AG09319 (cell line): Measurements from ENCODE around the gene NAA11.

Experiments
- DNase-seq: peaks from one replicate; pipeline ENCODE4 v3.0.0-alpha.2; 2010; ENCODE audit warnings: low read depth; ENCODE audit errors: extremely low read depth
- TF ChIP-seq, protein P1 (sequence below): IDR thresholded peaks from 2 replicates; pipeline ENCODE4 v1.5.1; 2011; ENCODE audit warnings: low read depth, mild to moderate bottlenecking, inconsistent platforms, low read length, moderate library complexity

Gene NAA11

DNA sequence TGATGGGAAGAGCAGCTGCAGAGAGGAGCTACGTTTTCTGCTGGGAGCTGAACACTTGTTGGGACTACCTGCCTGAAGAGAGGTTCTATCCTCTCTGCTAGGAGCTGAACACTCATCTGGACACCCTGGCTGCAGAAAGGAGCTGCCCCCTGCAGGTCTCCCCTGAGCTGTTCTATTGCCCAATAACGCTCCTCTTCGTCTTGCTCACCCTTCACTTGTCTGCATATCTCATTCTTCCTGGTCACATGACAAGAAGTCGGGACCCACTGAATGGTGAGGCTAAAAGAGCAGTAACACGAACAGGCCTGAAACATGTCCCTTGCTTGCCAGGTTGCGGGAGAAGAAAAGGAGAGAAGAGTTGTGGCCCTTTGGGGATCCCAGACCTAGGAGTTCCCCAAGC is 27.8 kb downstream of the NAA11 start:
- no peak for DNase-seq
- TF ChIP-seq, protein P1, sequence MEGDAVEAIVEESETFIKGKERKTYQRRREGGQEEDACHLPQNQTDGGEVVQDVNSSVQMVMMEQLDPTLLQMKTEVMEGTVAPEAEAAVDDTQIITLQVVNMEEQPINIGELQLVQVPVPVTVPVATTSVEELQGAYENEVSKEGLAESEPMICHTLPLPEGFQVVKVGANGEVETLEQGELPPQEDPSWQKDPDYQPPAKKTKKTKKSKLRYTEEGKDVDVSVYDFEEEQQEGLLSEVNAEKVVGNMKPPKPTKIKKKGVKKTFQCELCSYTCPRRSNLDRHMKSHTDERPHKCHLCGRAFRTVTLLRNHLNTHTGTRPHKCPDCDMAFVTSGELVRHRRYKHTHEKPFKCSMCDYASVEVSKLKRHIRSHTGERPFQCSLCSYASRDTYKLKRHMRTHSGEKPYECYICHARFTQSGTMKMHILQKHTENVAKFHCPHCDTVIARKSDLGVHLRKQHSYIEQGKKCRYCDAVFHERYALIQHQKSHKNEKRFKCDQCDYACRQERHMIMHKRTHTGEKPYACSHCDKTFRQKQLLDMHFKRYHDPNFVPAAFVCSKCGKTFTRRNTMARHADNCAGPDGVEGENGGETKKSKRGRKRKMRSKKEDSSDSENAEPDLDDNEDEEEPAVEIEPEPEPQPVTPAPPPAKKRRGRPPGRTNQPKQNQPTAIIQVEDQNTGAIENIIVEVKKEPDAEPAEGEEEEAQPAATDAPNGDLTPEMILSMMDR = no peak

DNA sequence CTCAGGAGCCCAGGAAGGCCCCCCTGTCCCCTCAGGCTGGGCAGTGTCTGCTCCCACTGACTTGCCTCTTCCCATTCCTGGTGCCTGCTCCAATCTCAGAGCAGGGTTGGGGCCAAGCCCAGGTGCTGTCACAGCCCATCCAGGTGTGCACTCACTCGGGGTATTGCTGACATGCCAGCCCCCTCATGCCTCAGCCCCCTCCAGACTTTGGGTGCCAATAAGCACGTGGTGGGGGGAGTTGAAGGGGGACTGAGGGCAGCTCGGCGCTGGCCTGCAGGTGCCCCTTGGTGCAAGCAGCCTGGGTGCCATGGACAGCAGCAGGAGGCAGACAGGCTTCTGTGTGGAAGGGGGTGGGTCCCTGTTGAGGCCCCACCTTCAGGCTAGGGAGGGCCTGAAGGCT is 28.4 kb downstream of the NAA11 start:
- TF ChIP-seq, protein P1 = no peak
- no peak for DNase-seq

DNA sequence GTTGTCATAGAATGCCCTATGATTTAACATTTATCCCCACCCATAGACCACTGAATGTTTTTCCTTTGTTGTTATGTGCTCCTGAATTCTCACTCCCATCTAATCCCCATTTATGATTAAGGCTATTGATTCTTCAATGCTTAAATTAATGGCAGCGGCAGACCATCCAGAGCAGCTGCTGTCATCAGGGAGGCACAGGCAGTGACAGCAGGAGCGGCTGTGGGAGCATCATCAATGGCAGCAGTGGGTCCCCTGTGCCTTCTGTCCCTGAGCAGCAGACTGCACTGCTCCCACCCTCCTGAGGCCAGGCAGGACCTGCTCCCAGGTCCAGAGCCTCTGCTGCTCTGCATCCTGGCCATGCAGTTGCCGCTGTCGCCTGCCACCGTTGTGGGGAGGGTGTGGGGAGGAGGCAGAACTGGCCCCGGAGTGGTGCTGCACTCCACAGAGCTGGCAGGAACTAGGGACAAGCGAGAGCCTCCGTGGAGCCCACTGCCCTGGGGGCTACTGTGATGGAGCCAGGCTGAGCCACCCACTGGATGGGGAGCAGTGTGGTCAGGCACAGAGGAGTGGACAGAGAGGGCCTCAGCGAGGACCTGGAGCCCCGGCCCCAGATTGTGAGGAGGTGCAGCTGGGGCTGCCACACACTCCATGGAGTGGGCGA is 29.0 kb downstream of the NAA11 start:
- no peak for DNase-seq
- TF ChIP-seq, protein P1 = no peak

DNA sequence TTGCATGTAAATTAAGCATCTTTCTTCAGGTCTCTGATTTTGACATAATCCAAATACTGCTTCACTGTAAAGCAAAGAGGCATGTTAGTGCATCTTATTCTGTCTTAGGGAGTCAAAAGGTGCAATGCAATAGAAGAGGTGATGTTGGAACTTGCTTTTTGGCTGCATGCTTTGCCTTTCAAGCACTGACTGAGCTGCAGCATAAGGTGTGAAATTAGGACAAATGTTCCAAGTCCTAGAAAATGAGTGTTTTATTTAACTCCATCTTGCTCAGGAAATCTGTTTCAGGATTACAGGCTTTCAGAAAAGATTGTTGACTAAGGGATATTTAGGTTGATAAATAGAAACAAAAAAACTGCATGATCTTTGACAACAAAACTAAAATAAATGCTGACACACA is 30.8 kb downstream of the NAA11 start:
- no peak for DNase-seq
- TF ChIP-seq, protein P1 = no peak

DNA sequence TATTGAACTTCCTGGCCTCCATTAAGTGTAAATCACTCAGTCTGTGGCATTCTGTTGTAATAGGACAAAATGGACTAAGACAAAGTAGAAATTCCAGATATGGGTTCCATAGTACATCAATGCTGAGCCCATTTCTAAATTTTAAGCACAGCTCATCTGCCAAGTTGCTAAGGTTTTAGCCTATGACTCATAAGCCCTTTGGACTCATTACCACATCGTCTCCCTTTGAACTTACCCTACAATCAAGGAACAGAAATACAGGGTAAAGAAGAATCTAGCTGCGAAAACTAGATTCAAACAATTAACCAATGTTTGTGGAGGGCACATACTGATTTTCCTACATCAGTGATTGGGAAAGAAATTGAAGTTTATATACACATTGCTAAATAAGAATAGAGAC is 31.8 kb downstream of the NAA11 start:
- TF ChIP-seq, protein P1 = no peak
- no peak for DNase-seq

DNA sequence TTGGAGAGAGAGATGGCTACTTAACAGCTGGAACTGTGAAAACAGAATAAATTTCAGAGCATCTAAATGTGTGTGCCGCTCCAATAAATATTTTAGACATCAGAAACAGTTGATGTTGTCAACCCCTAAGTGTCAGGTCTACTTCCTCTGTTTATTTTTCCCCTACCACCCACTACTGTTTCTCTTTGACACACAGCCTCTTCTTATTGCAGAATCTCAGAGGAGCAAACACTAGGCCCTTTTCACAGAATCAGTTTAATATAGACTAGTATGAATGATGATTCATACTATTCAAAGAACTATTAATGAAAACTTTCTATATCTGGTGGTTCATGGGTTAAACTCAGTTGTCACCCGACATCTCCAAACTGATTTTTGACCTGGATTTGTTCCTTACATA is 33.9 kb downstream of the NAA11 start:
- no peak for DNase-seq

DNA sequence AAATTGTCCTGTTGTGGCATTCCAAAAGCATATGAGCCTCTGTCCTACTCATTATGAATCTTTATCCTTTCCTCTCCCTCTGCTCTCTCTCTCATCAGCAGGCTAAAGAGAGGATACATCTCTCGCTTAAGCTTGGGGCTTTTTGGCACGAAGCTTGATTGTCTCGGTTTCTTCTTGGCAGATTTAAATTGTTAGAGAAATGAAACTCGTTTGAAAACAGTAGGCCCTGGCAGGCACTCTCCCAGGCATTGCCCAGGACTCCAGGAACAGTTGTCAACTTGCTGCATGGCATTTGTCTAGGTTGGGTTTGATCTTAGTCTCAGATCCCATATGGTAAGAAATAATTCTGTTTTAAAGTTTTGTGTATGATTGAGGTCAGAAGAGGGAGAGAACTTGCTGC is 35.5 kb downstream of the NAA11 start:
- TF ChIP-seq, protein P1 = no peak
- no peak for DNase-seq

More for the DNA sequence above, 33.9 kb downstream of the NAA11 start:
- TF ChIP-seq, protein P1 = no peak
